Right atrium auricular region (tissue), 2 donors: ENCODE measurements around the gene AK4. TPM values are rescaled to one million over a fixed set of nuclear protein-coding genes. Genes with fewer than 3 reads are reported as not detected.

ENCODE experiments used
- DNase-seq: peaks from one replicate; pipeline ENCODE4 v3.0.0-alpha.2; 2019; ENCODE audit warnings: low spot score
- H3K27ac ChIP-seq, 2 donors: fragments of 200-600 bp; sonication (generic); 1 replicate in 1 of 2; 2 replicates in 1 of 2; pipeline ENCODE4 v1.5.1; 2016 to 2019
- H3K27me3 ChIP-seq, 2 donors: fragments of 200-600 bp; sonication (generic); one replicate each; pipeline versions ENCODE4 v1.5.1 to v1.6.0; 2017 to 2019
- H3K36me3 ChIP-seq: fragments of 200-600 bp; sonication (generic); one replicate; pipeline ENCODE4 v1.5.1; 2016
- H3K4me1 ChIP-seq, 2 donors: fragments of 200-600 bp; sonication (generic); one replicate each; pipeline versions ENCODE4 v1.5.1 to v1.6.0; 2017 to 2019
- H3K4me3 ChIP-seq, 2 donors: fragments of 200-600 bp; sonication (generic); 1 replicate in 1 of 2; 2 replicates in 1 of 2; pipeline ENCODE4 v1.5.1; 2017 to 2019; ENCODE audit warnings: mild to moderate bottlenecking in 1 of 2, moderate library complexity in 1 of 2
- H3K9me3 ChIP-seq, 2 donors: fragments of 200-600 bp; sonication (generic); one replicate each; pipeline ENCODE4 v1.5.1; 2019
- total RNA-seq, 2 donors: library from RNA; depleted of rRNA; stranded (reverse); fragments of >200 nt; gene quantifications; one replicate each; pipeline ENCODE4 v1.1.0, GENCODE V29; 2016
- TF ChIP-seq, protein P1 (sequence below), 2 donors: fragments of 200-600 bp; sonication (generic); IDR thresholded peaks; one replicate each; pipeline ENCODE4 v1.5.1; 2019; ENCODE audit warnings: antibody characterized with exemption in 2 of 2

Gene AK4
- total RNA-seq, 2 donors from 2014 or later: 59.7 to 80.9 TPM

DNA sequence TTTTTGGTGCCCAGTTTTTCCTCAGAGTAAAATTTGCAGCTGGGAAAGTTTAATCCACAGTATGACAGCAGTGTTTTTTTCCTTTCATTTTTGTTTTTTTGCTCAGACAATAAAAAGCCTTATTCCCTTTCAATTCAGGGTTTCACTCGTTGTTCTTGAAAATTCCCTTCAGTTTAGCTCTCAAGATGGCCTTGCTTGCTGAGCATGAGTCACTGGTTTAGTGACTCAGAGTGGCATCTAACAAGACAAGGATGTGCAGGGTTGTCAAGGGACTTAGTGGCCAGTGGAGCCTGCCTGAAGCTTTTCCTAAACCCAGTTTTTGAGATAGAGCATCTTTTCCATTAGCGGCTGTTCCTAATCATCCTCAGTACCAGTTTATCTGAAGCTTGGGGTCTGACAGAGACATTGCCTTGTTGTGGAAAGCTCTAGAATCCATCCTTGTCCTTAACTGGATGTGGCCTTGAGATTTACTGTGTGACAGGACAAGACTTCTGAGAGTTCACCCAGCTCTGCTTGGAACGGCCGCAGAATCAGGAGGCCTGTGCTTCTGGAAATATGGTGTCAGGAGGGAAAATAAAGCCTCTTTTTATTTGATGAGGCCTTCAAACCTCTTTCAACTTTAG lies 113.0 kb downstream of the AK4 start:
- peaks cover 0 to 22% of the 10 kb centered on the region in 2 donors for H3K4me1 ChIP-seq
- no peak overlapping the region for H3K4me3 ChIP-seq
- H3K27me3 ChIP-seq: no peaks in the 10 kb centered on the region
- peak overlapping the region in 1 of 2 donors; percentile 30 for H3K27ac ChIP-seq
- no peaks in the 10 kb centered on the region for H3K9me3 ChIP-seq
- no peaks in the 10 kb centered on the region for H3K36me3 ChIP-seq
- no peak for DNase-seq
- TF ChIP-seq, protein P1, sequence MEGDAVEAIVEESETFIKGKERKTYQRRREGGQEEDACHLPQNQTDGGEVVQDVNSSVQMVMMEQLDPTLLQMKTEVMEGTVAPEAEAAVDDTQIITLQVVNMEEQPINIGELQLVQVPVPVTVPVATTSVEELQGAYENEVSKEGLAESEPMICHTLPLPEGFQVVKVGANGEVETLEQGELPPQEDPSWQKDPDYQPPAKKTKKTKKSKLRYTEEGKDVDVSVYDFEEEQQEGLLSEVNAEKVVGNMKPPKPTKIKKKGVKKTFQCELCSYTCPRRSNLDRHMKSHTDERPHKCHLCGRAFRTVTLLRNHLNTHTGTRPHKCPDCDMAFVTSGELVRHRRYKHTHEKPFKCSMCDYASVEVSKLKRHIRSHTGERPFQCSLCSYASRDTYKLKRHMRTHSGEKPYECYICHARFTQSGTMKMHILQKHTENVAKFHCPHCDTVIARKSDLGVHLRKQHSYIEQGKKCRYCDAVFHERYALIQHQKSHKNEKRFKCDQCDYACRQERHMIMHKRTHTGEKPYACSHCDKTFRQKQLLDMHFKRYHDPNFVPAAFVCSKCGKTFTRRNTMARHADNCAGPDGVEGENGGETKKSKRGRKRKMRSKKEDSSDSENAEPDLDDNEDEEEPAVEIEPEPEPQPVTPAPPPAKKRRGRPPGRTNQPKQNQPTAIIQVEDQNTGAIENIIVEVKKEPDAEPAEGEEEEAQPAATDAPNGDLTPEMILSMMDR (IDR thresholded peaks at IDR 0.05): no peak

DNA sequence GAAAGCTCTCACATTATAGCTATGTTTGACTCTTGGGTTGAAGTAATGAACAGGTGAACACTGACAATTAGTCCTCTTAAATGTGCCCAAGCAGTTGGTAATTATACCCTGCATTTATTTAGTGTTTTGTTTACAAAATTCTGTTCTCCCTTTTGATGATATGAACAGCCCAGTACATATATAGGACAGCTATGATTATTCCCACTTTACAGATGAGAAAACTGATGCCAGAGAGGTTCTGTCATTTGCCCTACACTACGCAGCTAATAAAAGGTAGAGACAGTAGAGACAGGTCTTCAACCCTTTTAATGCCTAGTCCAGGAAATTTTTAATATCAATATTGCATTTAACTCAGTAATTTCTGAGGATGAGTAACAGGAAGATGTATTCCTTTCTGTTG lies 115.3 kb downstream of the AK4 start:
- H3K9me3 ChIP-seq: no peaks in the 10 kb centered on the region
- TF ChIP-seq, protein P1 (IDR thresholded peaks at IDR 0.05): no peak

DNA sequence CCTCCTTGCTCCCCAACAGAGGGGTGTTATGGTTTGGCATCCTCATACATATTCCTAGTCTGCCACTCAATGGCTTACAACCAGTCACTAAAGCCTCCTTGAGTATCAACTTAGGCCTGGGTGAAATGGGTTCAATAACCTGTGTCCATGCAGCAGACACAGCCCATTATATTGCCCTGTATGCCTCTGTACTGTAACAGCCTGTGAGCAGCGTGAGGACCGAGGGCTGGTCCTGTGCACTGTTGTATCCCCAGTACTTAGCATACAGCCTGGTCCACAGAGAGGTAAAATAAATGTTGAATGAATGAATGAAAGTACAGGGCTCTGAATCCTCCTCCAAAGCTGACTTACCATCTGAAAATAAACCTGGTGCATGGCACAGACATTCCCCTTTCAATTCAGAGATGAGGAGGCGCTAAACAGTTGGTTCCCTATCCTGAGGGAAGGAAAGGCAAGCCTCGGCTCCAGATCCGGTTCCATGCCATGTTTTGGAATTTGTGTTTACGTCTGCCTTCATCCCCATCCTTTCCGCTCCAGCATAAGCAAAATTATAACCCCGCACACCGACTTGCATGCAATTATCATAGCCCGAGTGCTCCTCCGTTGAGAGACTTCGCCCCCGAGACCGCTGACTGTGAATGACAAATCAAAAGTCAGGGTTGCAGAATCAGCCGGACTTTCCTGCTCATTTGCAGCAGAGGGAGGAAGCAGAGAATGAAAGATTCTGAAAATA lies 116.4 kb downstream of the AK4 start:
- H3K9me3 ChIP-seq: no peaks in the 10 kb centered on the region
- no peaks in the 10 kb centered on the region for H3K36me3 ChIP-seq
- H3K27me3 ChIP-seq: no peaks in the 10 kb centered on the region
- no peak for DNase-seq
- H3K27ac ChIP-seq: peak overlapping the region in 1 of 2 donors; percentile 75
- H3K4me3 ChIP-seq: peak overlapping the region; percentile 9 to 61
- H3K4me1 ChIP-seq: peaks cover 0 to 23% of the 10 kb centered on the region in 2 donors
- TF ChIP-seq, protein P1 (IDR thresholded peaks at IDR 0.05): no peak

More for the DNA sequence above, 115.3 kb downstream of the AK4 start:
- H3K4me1 ChIP-seq: peaks cover 0 to 23% of the 10 kb centered on the region in 2 donors
- H3K27me3 ChIP-seq: no peaks in the 10 kb centered on the region
- H3K36me3 ChIP-seq: no peaks in the 10 kb centered on the region
- DNase-seq: no peak
- H3K4me3 ChIP-seq: no peak overlapping the region
- H3K27ac ChIP-seq: no peak overlapping the region

DNA sequence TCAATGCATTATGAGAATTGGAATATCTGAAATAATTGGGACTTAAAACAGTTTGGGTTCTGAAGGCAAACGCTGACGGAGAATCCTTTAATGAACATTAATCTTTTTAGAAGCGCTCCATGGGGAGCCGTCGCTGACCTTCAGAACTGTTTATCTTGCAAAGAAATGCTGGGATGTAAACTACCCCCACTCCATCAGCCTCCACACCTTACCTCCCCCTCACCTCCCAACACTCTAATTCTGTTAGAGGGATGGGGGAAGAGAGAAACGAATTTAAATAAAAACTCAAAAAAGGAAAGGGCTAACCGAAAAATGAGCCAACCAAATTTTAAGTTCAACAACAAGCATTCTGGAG lies 117.3 kb downstream of the AK4 start:
- H3K27ac ChIP-seq: peak overlapping the region; percentile 64 to 75
- H3K4me1 ChIP-seq: peaks cover 0 to 23% of the 10 kb centered on the region in 2 donors
- peak overlapping the region; percentile 45 to 61 for H3K4me3 ChIP-seq
- no peaks in the 10 kb centered on the region for H3K27me3 ChIP-seq
- DNase-seq: no peak
- no peaks in the 10 kb centered on the region for H3K36me3 ChIP-seq
- TF ChIP-seq, protein P1 (IDR thresholded peaks at IDR 0.05): no peak
- H3K9me3 ChIP-seq: no peaks in the 10 kb centered on the region

DNA sequence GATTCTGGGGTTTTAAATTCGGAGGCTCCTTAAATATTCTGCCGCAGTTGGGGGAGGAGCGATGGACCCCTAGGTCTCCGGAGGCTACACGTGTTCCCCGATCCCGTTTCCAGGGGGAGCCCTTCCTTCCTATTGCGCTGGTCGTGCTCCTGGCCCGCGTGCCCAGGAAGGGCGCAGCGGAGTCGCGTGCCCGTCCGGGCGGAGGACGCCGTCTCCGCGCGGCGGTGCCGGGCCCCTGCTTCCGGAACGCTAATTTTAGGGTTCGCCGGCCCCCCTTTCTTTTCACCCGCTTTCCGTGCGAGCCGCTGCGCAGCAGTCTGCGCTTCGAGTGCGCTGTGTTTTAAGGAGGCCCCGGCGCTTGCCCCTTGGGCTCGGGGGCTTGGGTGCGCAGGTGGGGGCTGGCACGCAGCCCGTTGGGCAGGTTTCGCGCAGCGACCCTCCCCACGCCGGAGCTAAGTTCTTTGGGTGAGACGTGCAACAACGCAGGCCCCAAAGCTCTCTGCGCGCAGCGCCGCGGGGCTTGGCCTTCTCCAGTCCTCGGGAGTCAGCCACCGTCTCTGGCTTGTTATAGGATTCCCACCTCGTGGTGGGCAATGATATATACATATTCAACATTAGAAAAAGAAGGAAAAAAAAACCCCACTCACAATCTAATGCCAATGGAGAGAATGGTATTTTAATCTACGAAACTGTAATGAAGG lies 117.8 kb downstream of the AK4 start:
- TF ChIP-seq, protein P1 (IDR thresholded peaks at IDR 0.05): peak in 1 of 2 donors; percentile 49
- DNase-seq: no peak
- no peaks in the 10 kb centered on the region for H3K27me3 ChIP-seq
- peak overlapping the region; percentile 45 to 61 for H3K4me3 ChIP-seq
- H3K4me1 ChIP-seq: peaks cover 0 to 23% of the 10 kb centered on the region in 2 donors
- no peaks in the 10 kb centered on the region for H3K36me3 ChIP-seq
- H3K9me3 ChIP-seq: no peaks in the 10 kb centered on the region
- H3K27ac ChIP-seq: peak overlapping the region; percentile 64 to 75
